Epithelial cell of esophagus (primary cell): ENCODE data around the gene KCTD16.

Source experiments
- DNase-seq: peaks from one replicate; pipeline ENCODE4 v3.0.0; 2010; ENCODE audit warnings: low read depth
- H3K4me3 ChIP-seq: 2 replicates; pipeline ENCODE4 v1.5.1; 2011; ENCODE audit warnings: mild to moderate bottlenecking, low read length, control low read depth
- CTCF ChIP-seq: IDR thresholded peaks from 2 replicates; pipeline ENCODE4 v1.5.1; 2011; ENCODE audit warnings: low read depth, mild to moderate bottlenecking, low read length, control low read depth, inconsistent platforms; ENCODE audit not compliant: insufficient read depth; ENCODE audit errors: missing control alignments

KCTD16 gene

GRCh38 chr5:144318011-144318410 lies 147.3 kb downstream of the KCTD16 start:
- DNase-seq = no peak
- H3K4me3 ChIP-seq = no peak overlapping the region
- no peak for TF ChIP-seq CTCF

GRCh38 chr5:144318460-144318859 lies 147.8 kb downstream of the KCTD16 start:
- H3K4me3 ChIP-seq = no peak overlapping the region
- TF ChIP-seq CTCF = no peak
- DNase-seq = no peak

GRCh38 chr5:144323181-144323580 lies 152.5 kb downstream of the KCTD16 start:
- H3K4me3 ChIP-seq = no peak overlapping the region
- TF ChIP-seq CTCF = no peak
- DNase-seq = no peak

GRCh38 chr5:144325532-144325931 lies 154.9 kb downstream of the KCTD16 start:
- TF ChIP-seq CTCF = no peak
- H3K4me3 ChIP-seq = no peak overlapping the region
- no peak for DNase-seq

- no peak for DNase-seq
- no peak overlapping the region for H3K4me3 ChIP-seq
- no peak for TF ChIP-seq CTCF
Observed at GRCh38 chr5:144328494-144328893, 157.8 kb downstream of the KCTD16 start.

DNA sequence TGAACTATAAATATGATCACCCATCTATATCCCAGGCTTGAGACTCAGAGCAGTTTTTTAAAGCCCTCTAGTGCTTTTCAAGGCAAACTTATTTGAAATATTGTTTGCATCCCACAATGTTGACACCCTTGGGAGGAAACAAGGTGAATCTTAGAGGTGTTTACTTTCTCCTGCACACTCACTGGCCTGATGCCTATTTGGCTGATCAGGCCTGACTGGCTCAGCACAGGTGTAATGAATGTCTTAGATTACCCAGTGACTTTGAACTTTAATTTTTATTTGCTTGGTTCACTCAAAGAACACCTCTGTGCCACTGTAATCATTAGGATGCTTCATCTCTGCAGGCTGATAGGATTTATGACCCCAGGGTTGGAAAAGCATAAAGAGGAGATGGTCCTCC lies 158.3 kb downstream of the KCTD16 start:
- no peak for DNase-seq
- no peak overlapping the region for H3K4me3 ChIP-seq
- TF ChIP-seq CTCF = no peak

DNA sequence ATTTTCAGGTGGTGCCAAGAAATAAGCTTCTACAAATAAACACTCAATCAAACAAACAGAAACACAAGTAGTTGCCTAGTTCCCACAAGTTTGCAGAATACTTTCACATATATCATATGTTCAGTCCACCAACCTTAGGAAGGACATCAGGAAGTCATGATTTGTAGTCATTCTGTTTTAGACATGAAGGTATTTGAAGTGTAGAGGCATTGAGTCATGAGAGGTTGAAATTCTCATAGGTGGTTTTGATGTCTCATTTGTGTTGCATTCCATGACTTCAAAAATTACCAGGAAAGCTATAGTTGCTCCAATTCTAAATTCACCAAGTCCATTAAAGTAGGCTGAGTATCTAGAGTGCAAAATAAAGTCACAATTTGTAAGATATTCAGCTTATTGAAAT lies 159.0 kb downstream of the KCTD16 start:
- H3K4me3 ChIP-seq = no peak overlapping the region
- no peak for TF ChIP-seq CTCF
- peak; percentile 19 for DNase-seq
